GM21528 (cell line): ENCODE results near the gene CLEC2A.

Experiments used
- ATAC-seq: cut with Tn5 transposase; IDR thresholded peaks from one replicate; pipeline ENCODE4 v1.9.1; 2021; ENCODE audit warnings: mild to moderate bottlenecking, moderate library complexity; ENCODE audit not compliant: unreplicated experiment, low FRiP score

The CLEC2A gene

GRCh38 chr12:9936591-9936990 is 4.4 kb upstream of the CLEC2A start:
- ATAC-seq: no peak

GRCh38 chr12:9935026-9935425 is 2.9 kb upstream of the CLEC2A start:
- no peak for ATAC-seq

- no peak for ATAC-seq
Measured at GRCh38 chr12:9933958-9934357, 1.8 kb upstream of the CLEC2A start.

GRCh38 chr12:9931245-9931644 is 925 bp downstream of the CLEC2A start:
- ATAC-seq: no peak

- ATAC-seq: no peak
Measured at GRCh38 chr12:9928607-9929006, 3.6 kb downstream of the CLEC2A start.

DNA sequence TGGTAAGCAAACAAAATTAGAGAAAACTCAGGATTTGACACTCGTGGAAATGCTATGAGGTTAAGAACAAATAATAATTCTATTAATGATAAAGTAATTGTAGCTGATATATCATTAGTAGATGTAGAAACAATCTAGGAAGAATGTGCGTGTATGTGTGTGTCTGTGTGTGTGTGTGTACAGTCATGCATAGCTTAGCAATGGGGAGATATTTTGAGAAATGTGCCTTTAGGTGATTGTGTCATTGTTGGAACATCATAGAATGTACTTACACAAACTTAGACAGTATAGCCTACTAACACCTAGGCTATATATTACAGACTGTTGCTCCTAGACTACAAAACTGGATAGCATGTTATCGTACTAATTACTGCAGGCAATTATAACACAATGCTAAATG is 5.3 kb downstream of the CLEC2A start:
- no peak for ATAC-seq

DNA sequence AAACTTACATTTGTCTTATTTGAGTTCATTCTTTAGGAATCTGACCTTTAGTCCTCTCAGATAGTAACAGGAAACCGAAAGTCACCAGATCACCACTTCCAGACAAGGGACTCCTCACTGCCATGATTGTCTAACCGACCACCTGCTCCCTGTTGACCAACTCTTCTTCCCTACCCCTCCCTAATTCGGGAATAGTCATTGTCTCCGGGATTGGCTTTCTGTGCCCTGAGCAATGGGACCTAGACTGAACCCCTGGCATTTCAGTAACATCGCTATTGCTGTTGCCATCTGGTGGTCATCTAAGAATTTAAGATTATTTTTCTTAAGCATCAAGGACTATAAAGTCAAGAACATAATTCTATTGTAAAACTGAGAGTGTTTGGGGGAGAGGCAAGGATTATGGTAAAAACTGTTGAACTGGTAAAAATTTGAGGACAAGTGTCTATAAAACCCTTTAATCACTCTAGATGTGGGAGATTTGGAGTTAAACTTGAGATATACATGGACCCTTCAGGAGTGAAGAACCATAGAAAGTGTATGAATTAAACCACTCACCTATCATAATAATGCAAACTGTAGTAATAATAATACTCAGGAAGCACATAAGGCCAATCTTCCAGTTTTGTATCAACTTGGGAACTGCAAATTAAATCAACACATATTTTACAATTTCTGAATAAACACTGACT is 6.3 kb downstream of the CLEC2A start:
- no peak for ATAC-seq

DNA sequence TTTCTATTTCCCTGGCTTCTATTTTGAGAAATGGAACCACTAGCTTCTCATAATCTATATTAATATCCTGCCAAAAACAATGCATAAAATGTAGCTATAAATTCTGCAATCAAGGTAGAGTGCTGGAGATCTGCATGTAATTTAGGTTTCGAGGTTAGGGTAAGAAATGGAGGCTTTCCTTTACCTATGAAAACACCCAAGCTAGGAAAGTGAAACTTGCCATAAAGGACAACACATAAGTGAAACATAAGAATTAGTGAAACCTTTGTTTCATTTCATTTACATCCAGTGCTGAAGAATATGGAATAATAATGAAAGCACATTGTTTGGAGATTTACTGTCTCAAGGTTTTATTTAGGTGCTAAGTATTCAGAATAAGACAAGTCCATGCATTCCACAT is 9.7 kb downstream of the CLEC2A start:
- no peak for ATAC-seq

- ATAC-seq: no peak
Measured at GRCh38 chr12:9920451-9920850, 11.7 kb downstream of the CLEC2A start.

GRCh38 chr12:9919443-9919842 is 12.7 kb downstream of the CLEC2A start:
- no peak for ATAC-seq

- ATAC-seq: no peak
Measured at GRCh38 chr12:9911708-9912107, 20.5 kb downstream of the CLEC2A start.

GRCh38 chr12:9910716-9911421 is 21.3 kb downstream of the CLEC2A start:
- ATAC-seq: no peak

DNA sequence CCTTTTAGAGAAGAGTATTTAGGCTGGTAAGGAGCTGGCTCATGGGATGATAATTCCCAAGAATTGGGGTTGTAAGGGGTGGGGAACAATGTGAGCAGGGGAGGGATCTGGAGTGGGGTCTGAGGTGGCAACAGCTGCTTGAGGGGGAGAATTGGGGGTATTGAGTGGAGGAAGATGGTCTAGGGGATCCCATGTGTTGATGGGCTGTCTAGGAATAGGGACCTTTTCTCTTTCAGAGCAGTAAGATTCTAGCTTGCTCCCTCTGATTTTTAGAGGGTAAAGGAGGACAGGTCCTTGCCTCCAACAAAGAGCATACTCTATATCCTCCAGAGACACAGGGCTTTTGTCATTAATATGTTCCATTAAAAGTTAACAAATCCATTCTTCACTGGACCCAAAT is 22.4 kb downstream of the CLEC2A start:
- no peak for ATAC-seq

GRCh38 chr12:9908350-9908749 is 23.8 kb downstream of the CLEC2A start:
- ATAC-seq: no peak

DNA sequence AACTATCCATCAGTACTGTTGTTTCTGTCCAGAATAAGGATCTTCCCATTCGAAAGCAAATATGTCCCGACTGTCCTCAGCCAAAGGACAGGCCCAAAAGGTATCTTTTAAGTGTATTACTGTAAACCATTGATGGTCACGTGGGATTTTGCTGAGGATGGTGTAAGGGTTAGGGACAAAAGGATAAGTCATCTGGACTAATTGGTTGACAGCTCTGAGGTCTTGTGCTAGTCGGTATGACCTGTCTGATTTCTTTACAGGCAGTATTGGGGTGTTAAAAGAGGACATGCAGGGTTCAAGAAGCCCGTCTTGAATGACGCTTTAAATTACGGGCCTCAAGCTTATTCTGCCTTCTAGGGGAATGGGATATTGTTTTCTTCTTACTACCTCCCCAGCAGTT is 24.4 kb downstream of the CLEC2A start:
- ATAC-seq: no peak

GRCh38 chr12:9906873-9907272 is 25.3 kb downstream of the CLEC2A start:
- ATAC-seq: no peak

GRCh38 chr12:9902539-9903228 is 29.5 kb downstream of the CLEC2A start:
- no peak for ATAC-seq

- no peak for ATAC-seq
Measured at GRCh38 chr12:9900930-9901329, 31.2 kb downstream of the CLEC2A start.

- no peak for ATAC-seq
Measured at GRCh38 chr12:9899209-9899608, 33.0 kb downstream of the CLEC2A start.

- no peak for ATAC-seq
Measured at GRCh38 chr12:9897535-9897934, 34.6 kb downstream of the CLEC2A start.

DNA sequence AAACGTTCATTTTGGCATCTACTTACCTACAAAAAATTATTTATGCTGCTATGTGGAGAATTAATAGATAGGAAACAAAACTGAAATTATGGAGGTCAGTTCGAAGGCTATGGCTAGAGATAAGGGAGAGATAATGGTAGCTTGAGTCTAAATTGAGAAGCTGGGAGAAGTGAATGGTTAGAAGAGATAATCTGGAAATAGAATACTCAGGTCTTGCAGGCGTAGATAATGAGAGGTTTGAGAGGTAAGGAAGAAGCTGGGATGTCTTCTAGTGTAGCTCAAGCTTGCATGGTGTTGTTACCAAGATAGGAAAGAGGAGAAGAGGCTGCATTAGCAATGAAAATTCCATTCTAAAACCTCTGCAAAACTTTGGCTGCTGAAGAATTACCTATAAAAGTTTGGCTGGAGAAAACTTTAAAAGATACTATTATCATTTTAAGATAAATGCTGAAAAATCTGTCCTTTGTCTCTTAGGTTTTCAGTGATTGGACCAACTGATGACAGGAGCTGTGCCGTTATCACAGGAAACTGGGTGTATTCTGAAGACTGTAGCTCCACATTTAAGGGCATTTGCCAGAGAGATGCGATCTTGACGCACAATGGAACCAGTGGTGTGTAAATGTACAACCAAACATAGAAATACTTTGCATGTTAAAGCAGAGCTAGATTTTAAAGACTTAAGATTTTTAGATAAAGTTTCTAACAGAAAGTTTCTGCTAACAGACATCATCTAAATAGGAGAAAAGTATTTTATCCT is 36.8 kb downstream of the CLEC2A start:
- ATAC-seq: no peak
